Prostate gland (tissue), 2 donors: ENCODE results near the gene CACNA2D1.

Experiments used
- CTCF ChIP-seq, 4 experiments: fragments of 200-600 bp in 2 of 4; fragments of 450-650 bp in 2 of 4; sonication (generic) in 2 of 4; IDR thresholded peaks; 1 replicate in 3 of 4; 2 replicates in 1 of 4; pipeline ENCODE4 v1.5.1; 2016 to 2019; ENCODE audit warnings: antibody characterized with exemption in 4 of 4, mild to moderate bottlenecking in 2 of 4, moderate library complexity in 2 of 4
- POLR2A ChIP-seq: fragments of 450-650 bp; IDR thresholded peaks from one replicate; pipeline ENCODE4 v1.6.1; 2016; ENCODE audit warnings: antibody characterized with exemption, mild to moderate bottlenecking
- POLR2AphosphoS5 ChIP-seq: sonication (generic); formaldehyde crosslinking; IDR thresholded peaks from one replicate; pipeline ENCODE4 v1.6.1; 2017; ENCODE audit warnings: antibody characterized with exemption

GRCh38 chr7:82449910-82450309 lies 6.3 kb upstream of the CACNA2D1 start:
- no peak for TF ChIP-seq CTCF (IDR thresholded peaks at IDR 0.05)
- TF ChIP-seq POLR2A, result no peak
- no peak for TF ChIP-seq POLR2AphosphoS5
